Activated CD8-positive, alpha-beta memory T cell treated with anti-CD3 and anti-CD28 coated beads for 48 hours (primary cell): ENCODE results near the gene CFAP46.
"Not testable (repeated sequence)": the region's sequence is repeated elsewhere in the genome, so short reads cannot be mapped to it uniquely, and the experiment has no call there.

Experiments used
- DNase-seq, 3 experiments: peaks; one replicate each; pipeline ENCODE4 v3.0.0-alpha.2; 2020; ENCODE audit warnings: low read depth in 2 of 3, low spot score in 2 of 3

CFAP46 gene

GRCh38 chr10:132846631-132847415 lies 95.5 kb downstream of the CFAP46 start:
- no peak for DNase-seq

DNA sequence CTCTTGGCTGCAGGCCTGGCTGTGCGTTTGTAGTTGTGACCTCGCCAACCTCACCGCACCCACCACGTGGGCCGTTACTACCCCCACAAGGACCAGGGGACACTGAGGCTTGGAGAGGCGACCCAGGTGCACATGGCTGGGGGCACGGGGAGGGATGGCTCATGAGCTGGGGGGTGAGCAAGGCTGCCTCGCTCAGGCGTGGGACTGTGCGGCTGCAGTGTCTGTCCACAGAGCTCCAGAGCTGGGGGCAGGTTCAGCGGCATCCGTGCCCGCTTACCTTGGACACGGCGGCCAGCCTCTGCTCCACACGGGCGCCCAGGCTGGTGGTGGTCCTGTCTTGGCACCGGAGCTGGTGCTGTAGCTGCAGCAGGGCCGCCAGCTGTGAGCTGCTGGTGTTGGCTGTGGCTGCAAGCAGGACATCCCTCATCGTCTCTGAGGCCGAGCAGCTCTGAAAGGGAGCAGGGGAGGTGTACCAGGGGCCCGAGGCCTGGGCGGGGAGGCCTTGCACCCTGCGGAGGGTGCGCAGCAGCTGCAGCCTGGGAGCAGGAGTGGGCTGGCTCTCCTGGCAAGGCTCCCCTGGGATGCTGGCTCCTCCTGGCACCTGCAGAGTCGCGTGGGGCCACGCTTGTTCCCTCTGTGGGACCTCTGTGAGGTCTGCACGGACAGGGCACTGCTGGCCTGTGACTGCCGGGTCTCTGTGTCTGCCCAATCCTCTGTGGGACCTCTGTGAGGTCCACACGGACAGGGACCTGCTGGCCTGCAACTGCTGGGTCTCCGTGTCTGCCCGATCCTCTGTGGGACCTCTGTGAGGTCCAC lies 96.4 kb downstream of the CFAP46 start:
- DNase-seq, result no peak

DNA sequence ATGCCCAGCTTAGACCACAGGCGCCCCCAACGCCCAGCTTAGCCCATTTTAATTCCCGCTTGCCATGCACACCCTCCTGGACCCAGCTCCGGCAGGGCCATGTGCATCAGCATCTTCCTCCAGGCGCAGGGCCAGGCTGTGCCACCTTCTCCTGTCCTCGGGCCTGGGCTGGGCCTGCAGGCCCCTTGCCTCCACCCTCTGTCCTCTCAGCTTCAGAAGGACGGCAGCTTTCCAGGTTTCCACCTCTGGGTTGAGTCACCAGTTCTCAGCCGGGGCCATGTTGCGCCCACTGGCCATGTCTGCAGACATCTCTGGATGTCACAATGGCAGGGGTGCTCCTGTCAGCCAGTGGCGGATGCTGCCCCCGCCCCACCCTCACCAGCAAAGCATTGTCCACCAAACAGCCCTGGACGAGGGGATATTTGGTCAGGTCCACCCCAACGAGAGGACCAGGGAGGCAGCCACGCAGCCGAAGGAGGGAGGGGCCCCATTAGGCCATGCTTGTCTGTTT lies 97.3 kb downstream of the CFAP46 start:
- DNase-seq, result no peak

DNA sequence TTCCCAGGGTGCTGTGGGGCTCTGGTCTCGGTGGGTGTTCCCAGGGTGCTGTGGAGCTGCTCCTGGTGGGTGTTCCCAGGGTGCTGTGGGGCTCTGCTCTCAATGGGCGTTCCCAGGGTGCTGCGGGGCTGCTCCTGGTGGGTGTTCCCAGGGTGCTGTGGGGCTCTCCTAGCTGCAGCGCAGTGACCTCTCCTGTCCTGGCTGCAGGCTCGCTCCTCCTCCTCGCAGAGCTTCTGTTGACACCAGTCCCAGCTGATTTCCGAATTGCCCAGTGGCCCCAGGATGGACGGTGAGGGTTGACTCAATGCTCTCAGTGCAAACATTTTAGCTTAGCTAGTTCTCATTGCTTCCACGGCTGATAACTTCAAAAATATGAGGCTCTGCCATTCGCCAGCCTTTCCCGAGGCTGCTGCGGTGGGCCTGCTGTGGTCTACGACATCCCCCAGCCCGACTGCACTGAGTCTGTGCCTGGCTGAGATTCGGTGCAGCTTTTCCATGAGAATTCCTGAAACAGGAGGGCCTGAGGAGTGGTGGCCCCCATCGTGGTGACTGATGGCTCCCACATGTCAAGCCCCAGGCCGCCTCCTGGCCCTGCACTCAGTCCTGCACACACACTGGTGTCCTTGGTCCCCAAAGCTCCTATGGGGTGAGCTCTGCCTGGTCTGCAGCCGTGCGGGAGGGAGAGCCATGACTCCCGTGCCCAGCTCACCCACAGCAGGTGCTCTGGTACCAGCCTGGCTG lies 98.1 kb downstream of the CFAP46 start:
- no peak for DNase-seq

GRCh38 chr10:132843276-132843675 lies 99.1 kb downstream of the CFAP46 start:
- not testable (repeated sequence) for DNase-seq

DNA sequence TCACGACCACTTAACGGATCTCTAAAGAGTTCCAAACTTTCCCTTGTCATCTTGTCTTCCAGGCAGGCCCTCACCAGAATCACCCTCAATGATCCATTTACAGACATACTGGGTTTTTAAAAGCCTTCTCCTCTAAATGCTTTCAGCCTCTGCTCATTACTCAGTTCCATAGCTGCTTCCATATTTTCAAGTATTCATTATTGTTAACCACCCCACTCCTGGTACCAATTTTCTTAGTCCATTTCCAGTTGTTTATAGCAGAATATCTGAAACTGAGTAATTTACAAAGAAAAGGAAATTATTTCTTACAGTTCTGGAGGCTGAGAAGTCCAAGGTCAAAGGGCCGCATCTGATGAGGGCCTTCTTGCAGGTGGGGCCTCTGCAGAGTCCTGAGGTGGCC lies 100.0 kb downstream of the CFAP46 start:
- DNase-seq, result no peak

DNA sequence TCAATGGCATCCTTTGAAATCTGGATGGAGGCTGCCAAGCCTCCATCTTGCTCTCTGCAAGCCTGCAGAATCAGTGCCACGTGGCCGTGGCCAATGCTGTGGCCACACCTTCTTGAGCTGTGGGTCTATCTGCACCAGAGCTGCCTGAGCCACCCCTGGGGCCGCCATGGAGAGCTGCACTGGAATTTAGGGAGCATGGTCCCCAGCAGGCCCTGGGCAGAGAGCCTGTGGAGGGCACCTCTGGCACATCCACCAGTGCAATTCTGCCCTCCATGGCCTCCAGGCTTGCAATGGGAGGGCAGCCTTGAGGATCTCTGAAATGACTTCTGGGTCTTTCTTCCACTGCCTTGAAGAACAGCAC lies 100.8 kb downstream of the CFAP46 start:
- DNase-seq, result no peak

DNA sequence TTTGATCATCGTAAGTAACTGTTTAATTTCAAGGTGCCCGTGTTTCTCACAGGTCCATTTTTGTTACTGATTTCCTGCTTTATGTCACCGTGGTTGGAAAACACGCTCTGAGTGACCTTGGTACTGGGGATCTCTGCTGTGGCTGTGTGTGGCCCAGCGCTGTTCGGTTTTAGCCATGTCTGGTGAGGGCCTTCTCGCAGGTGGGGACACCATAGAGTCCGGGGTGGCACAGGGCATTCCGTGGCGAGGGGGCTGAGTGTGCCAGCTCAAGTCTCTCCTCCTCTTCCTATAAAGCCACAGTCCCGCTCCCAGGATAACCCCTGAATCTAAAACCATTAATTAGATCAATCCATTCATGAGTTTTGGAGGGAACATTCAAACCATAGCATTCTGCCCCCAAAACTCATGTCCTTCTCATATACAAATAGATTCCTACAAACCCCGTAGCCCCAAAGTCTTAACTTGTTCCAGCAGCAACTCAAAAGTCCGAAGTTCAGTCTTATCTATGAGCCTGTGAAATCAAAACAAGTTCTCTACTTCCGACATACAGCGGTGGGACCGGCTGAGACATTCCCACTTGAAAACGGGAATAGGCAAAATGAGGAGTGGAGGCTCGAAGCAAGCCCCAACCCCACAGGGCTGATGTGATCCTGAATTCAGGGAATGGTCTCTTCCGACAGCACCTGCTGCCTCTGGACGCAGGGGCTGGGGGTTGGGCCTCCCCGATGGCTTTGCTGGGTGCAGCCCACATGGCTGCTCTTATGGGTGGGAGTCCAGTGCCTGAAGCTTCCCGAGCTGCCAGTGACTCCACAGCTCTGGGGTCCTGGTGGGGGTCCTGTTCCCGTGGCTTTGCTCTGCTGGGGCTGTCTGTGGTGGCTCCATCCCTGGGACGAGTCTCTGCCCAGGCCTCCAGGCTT lies 101.4 kb downstream of the CFAP46 start:
- no peak for DNase-seq

GRCh38 chr10:132839061-132839460 lies 103.3 kb downstream of the CFAP46 start:
- DNase-seq, result no peak

DNA sequence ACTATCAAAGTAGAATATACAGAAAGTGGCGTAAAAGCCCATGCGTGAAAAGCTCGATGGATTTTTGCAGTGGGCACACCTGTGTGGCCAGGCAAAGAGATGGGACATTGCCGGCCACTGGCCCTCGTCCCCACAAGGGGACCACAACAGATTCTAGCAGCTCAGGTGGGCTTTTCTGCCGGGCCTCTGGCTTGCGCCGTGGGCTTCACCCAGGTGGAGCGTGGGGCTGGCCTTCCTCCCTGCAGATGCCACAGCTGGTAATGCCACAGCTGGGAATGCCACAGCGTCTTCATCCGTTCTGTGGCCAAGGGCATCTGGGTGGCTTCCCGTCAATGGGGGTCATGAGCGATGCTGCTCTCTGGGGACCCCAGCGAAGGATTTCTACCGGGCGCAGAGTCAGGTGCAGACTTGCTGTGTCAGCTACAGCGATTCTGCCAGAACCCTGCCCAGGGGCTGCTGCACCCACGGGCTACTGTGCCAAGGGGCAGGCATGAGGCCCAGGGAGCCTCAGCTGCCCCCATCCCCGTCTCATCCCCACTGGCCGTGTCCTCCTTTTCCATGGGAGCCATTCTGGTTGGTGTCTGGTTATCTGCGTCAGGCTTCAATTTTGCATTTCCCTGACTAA lies 103.9 kb downstream of the CFAP46 start:
- no peak for DNase-seq

- no peak for DNase-seq
These were observed 104.5 kb downstream of the CFAP46 start for GRCh38 chr10:132837905-132838304.

DNA sequence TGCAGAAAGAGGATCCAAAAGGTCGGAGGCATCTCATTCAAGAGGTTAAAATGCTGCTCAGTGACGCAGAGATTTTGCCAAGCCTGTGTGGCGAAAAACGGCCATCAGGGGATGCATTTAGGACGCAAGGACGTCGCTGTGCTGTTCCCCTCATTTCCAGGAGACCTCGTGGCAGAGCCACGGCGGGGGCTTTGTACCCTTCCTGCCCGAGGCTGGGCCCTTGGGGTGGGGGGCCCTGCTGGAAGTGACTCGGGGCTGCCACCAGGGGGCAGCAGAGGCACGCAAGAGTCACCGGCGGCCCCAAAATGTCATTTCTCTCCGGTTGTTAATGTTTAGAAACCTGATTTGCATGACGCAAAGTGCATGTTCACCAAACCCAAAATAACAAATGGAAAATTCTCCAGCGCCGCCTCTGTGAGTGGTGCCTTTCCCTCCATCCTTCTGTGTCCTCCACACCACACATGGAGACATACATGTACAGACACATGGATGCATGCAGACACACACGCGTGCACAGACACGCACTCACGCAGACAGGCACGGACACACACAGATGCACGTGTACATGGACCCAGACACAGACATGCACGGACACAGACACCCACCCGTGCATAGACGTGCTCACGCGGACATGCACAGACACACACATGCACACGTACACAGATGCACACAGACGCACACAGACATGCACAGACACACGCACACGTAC lies 105.4 kb downstream of the CFAP46 start:
- peak in 2 of 3 experiments; percentile 27 to 35 for DNase-seq

DNA sequence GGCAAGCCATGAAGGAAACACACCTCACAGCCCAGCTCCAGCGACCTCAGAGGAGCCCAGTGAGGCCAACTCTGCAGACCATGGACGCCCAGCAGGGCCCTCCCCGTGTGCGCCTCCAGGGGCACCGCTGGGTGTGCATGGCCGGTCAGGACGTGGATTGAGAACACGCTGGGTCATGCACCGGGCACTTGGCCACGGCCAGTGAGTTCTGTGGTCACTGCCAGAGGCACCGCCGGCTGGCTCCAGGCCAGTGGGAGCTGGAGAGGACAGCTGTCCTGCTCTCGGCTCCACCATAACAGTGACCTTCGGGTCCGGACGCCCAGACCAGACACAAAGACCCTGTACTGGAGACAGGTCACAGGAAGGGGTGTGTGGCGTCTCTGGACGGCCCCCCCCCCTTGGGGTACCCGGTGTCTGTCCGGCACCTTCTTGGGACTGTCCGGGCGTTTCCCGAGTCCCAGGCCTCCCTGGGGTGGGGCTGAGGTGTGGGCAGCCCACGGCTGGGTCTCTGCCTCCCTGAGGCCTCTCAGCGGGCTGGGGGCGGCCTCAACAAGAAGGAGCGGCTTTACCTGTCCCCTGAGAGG lies 106.0 kb downstream of the CFAP46 start:
- no peak for DNase-seq

GRCh38 chr10:132835848-132836233 lies 106.5 kb downstream of the CFAP46 start:
- DNase-seq, result no peak

DNA sequence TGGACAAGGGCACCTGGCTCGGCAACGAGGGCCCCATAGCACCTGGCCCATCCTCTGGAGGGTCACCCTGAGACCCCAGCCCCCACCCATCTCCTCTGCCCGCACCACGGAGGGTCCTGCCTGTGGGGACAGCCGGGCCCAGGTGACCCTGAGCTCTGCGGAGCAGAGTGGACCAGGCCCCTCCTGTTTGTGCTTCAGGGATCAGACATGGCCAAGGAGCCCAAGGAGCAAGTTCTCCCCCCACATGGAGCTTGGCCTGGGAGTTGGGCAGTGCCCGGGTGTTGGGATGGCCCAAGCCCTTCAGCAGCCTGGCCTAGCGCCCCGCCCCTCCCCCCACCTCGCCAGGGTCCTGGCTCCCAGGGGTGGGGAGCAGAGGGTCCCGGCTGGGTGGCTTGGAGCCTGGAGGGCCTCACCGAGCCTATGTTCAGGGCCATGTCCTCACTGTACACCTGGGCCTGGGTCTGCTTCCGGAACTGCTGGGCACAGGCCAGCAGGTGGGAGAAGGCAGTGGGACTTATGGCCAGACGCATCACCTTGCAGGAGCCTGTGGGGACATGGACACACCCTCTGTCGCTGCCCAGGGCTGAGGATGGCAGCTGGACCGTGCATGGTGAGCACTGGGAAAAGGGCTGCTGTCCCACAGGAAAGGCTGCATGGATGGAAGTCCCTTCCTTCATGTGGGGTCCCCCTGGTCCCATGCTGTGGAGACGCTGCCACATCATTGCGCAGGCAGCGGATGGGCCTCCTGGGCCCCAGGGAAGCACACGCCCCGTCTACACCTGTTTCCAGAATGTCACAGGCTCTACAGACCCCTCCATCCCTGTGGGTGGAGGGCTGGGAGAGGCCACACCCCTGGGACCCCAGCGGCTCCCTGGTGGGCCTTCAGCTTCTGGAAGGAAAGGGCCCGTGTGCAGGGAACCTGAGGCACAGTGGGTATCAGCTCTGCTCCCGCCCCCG lies 107.2 kb downstream of the CFAP46 start:
- DNase-seq, result no peak

- no peak for DNase-seq
These were observed 108.0 kb downstream of the CFAP46 start for GRCh38 chr10:132834311-132834761.

DNA sequence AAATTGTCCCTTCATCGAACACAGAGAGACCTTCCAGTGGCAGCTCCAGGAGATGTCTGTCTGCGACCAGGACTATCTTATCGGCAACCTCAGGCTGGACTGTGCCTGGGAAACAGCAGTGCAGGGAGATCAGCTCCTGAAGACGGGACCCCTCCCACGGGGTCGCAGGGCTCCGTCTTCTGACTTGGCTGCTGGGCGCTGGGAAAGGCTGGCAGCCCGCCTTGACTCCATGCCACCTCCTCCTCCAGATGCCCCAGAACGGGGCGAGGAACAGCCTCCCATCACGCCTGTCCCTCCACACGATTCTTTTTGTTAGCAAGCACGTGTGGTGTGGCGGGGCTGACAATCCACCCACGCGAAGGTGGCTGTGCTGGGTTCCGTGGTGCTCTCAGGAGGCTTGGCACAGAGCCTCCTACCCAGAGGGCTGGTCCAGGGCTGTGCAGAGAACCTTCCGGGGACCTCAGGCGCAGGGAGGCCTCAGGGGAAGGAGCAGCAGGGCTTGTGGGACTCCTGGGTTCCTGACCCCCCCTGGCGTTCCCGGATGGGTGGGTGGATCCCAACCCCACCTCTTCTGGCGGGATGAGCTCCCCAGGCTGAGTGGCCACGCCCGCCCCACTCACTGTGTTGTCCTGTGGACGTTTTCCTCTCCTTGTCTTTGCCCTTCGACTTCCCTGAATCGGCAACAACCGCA lies 108.8 kb downstream of the CFAP46 start:
- DNase-seq, result no peak
